GM10847 (cell line): ENCODE results near the gene CXCR5.

Source experiments
- POLR2A ChIP-seq: IDR thresholded peaks from 2 replicates; pipeline ENCODE4 v1.6.1; 2011; ENCODE audit not compliant: insufficient read length; ENCODE audit errors: extremely low read depth

Gene CXCR5

DNA sequence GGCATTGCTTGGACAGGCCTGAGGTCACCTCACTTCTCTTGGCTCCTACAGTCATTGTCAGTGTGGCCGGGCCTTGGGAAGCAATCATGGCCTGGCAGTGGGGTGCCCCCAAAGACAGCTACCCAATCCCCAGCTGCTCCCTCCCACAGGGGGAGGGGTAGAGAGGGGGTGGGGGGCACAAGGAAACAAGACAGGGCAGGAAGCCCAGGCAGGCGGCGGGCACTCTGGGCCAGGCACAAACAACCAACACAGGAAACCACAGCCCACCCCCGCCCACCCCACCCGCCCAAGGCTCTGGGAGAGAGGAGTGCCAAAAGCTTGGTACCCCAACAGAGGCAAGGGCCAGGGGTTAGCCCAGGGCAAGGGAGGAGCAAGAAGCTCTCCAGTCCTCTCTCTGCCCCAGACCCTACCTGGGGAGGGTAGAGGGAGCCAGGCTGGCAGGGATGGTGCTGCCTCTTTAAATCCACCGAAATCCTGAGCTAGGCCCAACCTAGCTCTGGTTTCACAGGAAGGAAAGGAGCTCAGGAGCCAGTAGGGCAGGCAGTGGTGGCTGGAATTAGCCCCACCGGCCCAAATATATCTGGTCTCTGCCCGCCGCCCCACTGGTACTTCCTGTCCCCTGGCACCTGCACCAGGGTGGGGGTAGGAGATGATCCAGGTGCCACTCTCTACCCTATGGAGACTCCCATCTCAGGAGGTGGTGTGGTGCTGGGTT lies 29.9 kb downstream of the CXCR5 start:
- TF ChIP-seq POLR2A: no peak

DNA sequence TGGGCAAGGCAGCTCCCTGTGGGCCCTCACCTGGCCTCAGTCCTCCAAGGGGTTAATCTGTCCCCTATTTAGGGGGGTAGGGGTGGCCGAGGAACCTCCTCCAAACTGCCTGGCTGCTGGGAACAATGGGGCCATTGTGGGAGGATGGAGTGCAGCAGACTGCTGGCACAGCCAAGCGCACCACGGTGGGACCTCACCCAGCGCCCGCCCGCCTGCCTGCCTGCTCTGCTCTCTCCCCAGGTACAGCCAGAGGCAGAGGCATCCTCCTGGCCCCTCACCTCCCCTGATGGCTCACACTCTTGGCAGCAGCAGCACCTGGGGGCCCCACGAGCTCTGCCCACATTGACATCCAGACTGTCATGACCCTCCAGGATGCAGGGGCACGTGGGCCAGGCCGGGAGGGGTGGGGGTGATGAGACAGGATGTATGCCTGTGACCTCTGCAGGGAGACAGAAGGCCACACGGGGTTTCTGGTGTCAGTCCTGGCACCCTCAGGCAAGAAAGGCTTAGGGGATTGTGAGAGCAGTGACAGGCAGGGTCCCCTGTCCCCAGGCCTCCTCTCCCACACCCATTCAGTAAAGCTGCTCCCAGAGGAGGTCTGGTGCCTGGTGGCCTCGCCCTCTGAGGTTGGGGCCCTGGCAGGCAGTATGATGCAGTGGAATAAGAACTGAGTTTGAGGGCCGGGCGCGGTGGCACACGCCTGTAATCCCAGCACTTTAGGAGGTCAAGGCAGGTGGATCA lies 30.7 kb downstream of the CXCR5 start:
- TF ChIP-seq POLR2A: no peak

DNA sequence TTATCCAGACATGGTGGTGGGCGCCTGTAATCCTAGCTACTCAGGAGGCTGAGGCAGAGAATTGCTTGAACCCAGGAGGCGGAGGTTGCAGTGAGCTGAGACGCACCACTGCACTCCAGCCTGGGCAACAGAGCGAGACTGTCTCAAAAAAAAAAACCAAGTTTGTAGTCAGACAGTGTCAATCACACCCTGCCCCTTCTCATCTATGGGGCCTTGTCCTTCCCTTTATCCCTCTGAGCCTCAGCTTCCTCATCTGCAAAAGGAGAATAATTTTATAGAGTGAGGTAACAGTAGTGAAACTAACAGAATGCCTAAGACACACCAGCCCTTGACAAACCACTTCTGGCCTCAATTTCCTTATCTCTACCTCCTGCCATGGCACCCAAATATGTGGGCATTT lies 31.3 kb downstream of the CXCR5 start:
- TF ChIP-seq POLR2A: no peak

DNA sequence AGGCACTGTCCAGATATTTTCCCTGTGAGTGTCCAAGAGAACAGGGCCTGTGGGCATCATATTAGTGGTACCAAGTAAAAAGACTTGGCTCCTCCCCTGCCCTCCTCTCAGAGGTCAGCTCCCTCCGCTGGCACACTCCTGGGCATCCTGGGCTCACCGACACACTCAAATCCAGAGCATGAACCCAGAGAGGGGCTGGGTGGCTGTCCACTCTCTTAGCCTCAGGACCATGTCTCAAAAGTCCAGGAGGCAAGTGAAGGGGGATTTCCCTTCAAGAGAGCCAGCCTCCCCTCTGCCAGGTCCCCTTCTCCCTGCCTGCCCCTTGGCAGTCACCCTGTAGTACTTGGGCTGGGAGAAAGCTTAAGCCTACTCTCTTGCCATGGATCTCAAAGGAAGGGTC lies 31.7 kb downstream of the CXCR5 start:
- no peak for TF ChIP-seq POLR2A

DNA sequence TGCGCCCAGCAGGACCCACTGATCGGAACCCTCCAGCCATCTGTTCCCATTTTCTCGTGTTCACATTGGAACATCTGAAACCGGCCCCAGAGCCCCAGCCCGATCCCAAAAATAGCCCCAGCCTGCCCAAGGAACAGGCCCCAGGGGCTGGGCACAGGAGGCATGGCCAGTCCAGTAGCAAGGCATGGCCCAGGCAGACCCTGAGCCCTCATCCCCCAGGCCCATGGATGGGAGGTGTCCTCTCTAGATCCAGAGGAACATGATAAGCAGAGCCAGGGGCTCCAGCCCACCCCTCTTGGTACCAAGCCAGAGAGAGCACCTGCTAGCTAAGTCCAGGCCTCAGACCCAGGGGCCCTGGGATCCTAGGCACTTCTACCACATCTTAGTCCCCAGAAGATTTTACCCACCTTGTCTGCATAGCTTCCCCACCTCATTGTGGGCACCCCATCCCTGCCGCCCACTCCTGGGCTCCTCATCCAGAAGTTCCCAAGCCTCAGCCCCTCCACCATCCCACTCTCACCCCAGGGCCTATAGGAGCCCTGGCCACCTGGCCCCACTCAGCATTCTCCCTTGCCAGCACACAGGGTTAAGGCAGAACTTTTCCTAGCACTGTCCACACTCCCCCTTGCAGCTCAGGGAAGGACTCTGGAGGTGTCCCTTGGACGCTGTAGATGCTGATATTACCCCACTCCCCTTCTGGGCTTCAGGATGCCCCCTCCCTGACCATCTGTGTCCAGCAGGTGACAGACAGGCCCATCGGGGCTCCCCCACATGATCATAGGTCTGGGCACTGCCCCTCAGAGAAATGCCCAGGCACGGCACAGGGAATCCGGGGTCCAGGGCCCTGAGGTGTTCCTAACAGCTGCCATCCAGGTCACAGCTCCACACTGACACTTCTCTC lies 32.5 kb downstream of the CXCR5 start:
- no peak for TF ChIP-seq POLR2A

DNA sequence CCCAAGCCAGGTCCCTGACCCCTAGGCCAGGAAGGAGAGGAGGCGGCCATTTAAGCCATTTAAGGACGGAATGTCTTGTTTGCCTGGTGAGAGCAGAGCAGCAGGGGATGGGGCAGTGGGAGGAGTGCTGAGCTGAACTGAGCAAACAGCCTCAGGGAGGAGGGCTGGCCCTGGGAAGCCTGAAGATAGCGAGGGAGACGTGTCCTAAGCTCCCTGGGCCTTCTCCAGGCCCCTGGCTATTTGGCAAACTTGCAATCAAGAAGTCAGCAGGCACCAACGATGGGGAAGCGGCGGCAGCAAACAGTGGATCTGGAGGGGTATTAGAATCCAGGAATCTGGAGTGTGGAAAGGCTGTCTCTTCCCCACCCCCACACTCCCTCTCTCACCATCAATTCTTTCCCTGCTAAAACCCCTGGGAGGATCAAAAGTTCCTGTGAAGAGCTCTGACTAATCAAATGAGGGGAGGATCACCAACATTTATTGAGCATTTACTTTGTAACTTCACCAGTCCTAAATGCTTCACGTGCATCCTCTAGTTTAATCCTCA lies 33.2 kb downstream of the CXCR5 start:
- TF ChIP-seq POLR2A: no peak

DNA sequence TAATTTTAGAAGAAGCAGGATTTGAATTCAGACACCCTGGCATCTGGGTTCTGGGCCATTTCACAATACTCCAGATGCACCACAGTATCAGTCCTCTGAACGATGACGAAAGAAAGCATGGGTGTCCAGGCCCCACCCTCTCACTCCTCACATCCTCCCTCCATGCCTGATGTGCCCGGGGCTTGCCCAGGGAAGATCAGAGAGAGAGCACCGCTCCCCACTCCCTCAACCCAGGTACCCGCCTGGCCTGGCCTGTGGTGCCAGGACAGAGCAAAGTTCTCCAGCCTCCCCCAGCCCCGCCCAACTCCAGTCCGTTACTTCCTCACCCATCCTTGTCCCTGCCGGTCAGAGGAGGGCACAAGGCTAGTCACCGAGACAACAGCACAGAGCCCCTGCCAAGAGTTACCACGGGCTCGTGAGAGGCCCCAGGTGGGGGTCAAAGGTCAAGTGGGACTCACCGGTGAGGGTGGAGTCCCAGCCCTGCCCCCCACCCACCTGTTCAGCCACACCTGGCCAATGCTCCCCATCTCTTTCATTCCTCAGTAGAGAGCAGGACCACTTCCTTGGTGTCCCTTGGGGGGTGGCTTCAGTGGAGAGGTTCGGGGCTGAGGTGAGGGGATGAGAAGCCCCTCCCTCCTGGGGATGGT lies 33.9 kb downstream of the CXCR5 start:
- TF ChIP-seq POLR2A: no peak

DNA sequence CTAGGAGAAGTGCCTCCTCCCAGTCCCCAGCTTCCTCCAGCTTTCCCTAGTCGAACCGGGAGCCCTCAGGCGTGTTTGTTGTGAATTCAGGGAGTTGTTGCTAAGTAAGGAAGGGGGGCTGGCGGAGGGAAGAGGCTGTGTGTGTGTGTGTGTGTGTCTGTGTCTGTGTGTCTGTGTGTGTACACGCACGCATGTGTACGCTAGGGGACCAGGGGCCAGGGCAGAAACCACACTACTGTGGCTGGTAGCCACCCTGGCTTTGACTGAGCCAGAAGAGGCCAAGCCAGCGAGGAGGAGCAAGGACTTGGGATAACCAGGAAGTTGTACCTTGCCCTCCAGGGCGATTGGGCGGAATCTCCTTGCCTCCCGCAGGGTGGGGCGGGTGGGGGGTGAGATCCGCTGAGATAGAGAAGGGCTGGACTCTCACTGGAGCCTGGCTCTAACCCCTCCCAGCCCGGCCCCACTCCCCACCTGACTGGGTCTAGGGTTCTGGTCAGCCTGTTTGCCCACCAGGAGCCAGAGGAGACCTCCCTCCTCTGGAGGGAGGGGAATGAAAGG lies 34.5 kb downstream of the CXCR5 start:
- TF ChIP-seq POLR2A: no peak

DNA sequence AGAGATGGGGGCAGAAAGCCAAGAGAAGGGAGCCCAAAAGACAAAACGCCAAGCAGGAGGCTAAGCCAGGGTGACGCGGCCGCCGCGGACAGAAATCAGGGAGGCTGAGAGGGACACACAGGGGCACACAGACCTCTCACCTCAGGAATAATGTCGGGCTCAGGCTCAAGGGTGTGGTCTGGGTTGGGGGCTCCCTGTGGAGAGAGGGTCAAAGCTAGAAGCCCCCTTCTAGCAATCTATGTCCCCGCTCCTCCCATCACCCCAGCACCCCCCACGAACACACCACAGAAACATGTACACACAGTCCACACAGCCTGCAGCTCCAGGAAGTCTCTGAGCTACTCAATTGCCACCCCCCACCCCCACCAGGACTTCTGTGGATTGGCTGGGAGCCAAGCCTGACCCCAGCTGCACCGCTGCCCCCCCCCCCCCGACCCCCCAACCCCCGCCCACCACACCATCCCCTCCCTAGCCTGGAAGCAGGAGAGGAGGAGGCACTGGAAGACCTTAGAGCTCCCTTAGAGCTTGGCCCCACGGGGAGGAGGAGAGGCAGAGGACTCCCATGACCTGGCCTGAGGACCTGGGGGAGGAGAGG lies 35.1 kb downstream of the CXCR5 start:
- TF ChIP-seq POLR2A: no peak

DNA sequence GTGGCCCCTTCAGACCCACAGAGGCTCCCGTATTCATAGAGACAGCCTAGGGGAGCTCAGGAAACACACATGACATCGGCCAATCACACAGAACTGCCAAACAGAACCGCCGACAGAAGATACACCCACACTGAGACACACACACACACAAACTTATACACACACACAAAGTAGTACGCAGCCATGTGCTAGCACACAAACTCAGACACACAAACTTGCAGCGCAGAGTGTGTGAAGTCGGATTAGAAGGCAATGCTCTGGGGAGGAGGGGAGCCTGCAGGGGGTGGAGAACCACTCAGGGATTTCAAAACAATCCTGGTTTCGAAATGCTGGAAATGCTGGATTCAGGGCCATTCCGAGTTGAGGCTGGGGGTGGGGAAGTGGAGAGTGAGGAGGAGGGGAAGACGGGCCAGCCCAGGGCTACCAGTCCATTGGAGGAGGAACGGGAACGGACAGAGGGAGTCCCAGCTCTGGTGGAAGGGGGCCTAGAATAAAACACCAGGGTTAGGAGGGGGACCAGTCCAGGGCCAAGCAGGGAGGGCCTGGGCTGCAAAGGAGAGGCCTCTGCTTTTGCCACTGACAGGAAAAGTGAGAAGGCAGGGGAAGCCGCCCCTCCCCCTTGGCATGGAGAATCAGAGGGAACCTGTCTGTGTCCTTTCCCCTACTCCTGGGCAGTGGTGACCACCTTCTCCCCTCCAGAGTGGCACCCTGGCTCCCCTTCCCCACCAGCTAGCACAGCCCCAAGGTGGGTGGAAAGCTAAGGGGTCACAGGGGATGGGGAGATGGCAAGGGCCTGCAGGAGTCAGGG lies 37.6 kb downstream of the CXCR5 start:
- TF ChIP-seq POLR2A: no peak

DNA sequence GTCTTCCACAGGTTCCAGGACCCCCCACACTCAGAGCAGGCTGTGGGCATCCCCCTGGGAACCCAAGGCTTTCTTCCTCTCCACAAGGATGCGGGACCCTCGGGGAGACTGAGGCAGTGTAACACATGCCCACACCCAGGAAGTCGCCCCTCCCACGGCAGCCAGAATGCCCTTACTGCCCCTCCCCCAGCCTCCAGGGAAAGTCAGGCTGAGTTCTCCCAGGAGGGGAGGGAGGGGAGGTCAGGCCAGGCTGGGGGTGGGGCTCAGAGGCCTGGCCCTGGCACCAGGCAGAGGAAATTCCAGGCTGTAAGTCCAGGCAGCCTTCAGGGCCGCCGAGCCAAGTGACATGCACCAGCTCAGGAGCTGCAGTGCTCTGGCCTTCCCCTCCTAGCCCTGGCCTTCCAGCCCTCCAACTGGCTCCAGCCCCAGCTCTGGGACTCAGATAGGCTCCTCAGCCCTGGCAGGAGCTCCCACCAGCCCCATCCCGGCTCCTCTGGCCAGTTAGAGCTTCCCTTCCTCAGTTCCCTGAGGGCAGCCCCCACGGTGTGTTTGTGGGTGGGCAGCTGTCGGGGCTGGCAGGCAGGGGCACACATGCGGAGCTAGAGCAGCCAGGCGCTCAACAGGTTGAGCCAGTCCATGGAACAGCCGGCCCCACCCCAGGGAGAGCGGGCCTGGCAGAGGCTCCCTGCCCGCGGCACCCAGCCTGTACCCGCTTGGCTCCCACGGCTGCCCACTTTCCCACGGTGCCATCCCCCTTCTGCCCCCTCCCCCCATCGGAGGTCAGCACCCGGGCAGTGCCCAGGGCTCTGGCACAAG lies 38.4 kb downstream of the CXCR5 start:
- no peak for TF ChIP-seq POLR2A

DNA sequence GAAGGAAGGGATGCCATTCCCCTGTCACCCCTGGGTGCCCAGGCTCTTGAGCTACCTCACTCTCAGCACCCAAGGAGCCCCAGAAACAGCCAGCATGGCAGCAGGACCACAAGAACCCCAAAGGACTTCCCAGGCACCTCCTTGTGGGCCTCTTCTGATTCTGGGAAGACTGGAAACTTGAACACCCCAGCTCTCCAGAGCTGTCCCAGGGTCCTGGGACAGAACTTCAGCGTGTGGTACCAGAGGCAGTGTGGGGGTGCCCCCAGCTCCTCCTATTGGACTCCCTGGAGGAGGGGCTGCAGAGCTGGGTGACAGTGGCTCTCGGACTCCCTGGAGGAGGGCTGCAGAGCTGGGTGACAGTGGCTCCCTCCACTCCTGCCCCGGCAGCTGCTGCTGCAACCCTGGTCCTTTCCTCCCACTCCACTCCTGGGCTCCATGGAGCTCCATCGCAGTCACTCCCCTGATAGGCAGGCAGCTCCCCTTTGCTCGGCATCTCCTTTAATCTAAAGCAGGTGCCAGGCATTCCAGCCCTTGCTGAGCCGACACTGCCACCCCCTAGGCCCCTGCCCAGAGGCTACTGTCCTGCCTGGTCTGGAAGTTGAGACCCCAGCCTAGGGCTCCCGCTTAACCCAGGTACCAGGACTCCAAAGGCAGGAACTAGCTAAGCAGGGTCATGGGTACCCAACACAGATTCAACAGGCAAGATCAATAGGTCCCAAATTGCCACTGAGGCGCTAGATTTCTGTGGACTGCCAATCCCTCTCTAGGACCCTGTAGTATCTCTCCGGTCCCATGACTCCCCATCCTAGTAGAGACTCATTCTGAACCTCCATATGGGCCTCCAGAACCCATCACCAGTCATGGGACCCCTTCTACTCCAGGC lies 39.3 kb downstream of the CXCR5 start:
- TF ChIP-seq POLR2A: no peak
